ENCODE measurements around the gene LOXL3. TPM values are rescaled to one million over a fixed set of nuclear protein-coding genes. Genes with fewer than 3 reads are reported as not detected.

LOXL3 gene
- total RNA-seq, 1 donor from 2014 or later: 24.2 TPM

DNA sequence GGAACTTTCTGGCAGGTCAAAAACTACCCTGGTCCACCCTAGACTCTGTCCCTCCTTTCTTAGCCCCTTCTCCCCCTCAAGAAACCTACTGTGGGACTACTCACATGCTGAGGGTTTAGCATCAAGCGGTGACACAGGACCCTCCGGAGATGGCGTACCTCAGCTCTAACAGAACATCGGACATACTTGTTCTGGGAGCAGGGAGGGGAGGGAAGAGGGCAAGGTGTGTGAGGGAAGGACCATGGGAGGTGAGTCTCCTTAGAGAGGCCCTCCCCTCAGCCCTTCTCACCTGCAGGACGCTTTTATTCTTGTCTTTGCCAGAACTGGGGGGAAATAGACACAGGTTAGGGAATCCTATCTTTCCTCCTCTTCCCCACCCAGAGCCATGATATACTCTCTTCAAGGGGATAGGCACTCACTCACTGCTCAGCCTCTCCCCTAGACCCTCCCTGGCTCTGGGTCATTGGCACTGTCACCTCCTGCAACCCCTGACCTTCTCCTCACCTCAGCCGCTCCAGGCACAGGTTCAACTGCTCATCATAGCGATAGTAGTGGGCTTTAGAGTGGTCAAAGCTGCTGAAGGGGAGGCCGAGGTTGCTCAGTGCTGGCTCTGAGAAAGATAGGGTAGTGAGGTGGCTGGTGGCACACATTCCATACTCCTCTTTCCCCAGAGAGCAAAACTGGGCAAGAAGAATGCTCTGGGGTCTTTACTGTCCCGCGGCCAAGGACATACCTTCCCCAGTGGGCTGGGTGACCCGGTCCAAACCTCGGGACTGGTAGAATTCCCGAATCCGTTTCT is 48.1 kb downstream of the LOXL3 start:
- Histone ChIP-seq H3K4me3 (no peak overlapping the region), H3F3A (ENCODE audit: low read depth) (peaks cover 41% of the 10 kb centered on the region), H3K27ac (no peak overlapping the region), H3K79me2 (ENCODE audit: low read depth) (peaks cover 13% of the 10 kb centered on the region), H3K9ac (no peak overlapping the region), H2AFZ (replicated peaks) (no peak overlapping the region), H3K9me3 (ENCODE audit: low read depth) (no peaks in the 10 kb centered on the region), H3K4me2 (no peak overlapping the region), H3K27me3 (peaks cover 82% of the 10 kb centered on the region), H3K36me3 (no peaks in the 10 kb centered on the region), H3K4me1 (peaks cover 22% of the 10 kb centered on the region), H4K20me1 (ENCODE audit: low read depth) (peaks cover 11% of the 10 kb centered on the region)
- Mint-ChIP-seq H3K9me3 (peaks cover 4% of the 10 kb centered on the region), H3K27ac (no peak overlapping the region), H3K4me1 (peaks cover 40% of the 10 kb centered on the region), H3K27me3 (ENCODE audit: insufficient read depth, low read depth) (peaks cover 70% of the 10 kb centered on the region), H3K4me3 (peak overlapping the region; percentile 49), H3K36me3 (peaks cover 21% of the 10 kb centered on the region)
- no peak for TF ChIP-seq CTCF (IDR thresholded peaks at IDR 0.05)
- TF ChIP-seq EZH2phosphoT487 (IDR thresholded peaks at IDR 0.05): no peak
- TF ChIP-seq EZH2 (IDR thresholded peaks at IDR 0.05): no peak
- no peak for DNase-seq (ENCODE audit: low spot score)

GRCh38 chr2:74504591-74504990 is 49.2 kb downstream of the LOXL3 start:
- Histone ChIP-seq H3K9ac (no peak overlapping the region), H3K4me3 (no peak overlapping the region), H3K27me3 (peaks cover 82% of the 10 kb centered on the region), H3K79me2 (ENCODE audit: low read depth) (peaks cover 13% of the 10 kb centered on the region), H3K27ac (no peak overlapping the region), H3K36me3 (no peaks in the 10 kb centered on the region), H4K20me1 (ENCODE audit: low read depth) (peaks cover 21% of the 10 kb centered on the region), H3K4me2 (no peak overlapping the region), H2AFZ (replicated peaks) (no peak overlapping the region), H3K4me1 (peaks cover 23% of the 10 kb centered on the region), H3K9me3 (ENCODE audit: low read depth) (no peaks in the 10 kb centered on the region), H3F3A (ENCODE audit: low read depth) (peaks cover 45% of the 10 kb centered on the region)
- Mint-ChIP-seq H3K4me3 (peak overlapping the region; percentile 25), H3K36me3 (peaks cover 21% of the 10 kb centered on the region), H3K27me3 (ENCODE audit: insufficient read depth, low read depth) (peaks cover 72% of the 10 kb centered on the region), H3K27ac (no peak overlapping the region), H3K9me3 (peaks cover 2% of the 10 kb centered on the region), H3K4me1 (peaks cover 44% of the 10 kb centered on the region)
- DNase-seq (ENCODE audit: low spot score): no peak
- no peak for TF ChIP-seq EZH2phosphoT487 (IDR thresholded peaks at IDR 0.05)
- TF ChIP-seq EZH2 (IDR thresholded peaks at IDR 0.05): no peak
- TF ChIP-seq CTCF (IDR thresholded peaks at IDR 0.05): no peak

DNA sequence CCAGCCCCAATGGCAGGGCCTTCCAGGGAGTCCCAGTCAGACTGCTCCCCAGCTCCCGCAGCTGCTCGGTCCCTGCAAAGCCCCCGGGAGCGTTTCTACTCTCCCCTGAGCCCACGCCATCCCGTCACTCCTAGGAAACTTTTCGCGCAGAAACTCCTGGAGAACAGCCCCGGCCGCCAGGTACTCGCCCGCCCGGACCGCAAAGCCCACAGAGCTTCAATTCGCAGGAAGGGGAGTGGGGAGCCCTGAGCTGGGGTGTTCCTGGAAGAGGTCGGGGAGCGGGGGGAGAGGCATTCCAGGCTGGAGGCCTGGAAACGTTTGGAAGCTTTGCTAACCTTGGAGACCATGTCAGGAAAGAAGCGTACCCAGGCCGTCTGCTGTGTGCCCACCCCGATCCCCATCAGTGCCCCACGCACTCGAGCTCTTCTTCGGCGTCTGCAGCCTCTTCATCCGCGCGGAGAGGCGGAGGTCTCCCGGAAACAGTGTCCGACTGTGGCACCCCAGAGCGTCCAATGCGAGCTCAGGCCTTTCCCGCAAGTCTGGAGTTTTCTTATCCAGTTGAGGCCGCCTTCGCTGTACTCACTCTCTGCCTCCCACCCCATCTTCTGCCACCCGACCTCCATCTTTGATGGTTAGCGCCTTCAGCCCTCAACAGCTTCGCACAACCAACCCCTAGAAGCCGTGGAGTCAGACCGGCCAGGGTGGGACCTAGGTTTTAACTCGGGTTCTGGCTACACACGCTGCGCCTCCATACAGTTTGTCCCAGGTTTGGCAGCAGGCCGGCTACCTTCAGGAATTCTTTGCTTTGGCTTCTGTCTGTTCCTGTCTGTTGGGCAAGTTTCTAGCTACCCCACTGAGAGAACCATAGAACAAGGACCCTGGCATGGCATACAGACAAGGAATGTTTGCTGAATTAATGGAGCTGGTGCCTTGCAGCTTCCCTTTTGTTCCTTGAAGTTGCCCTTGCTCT is 50.0 kb downstream of the LOXL3 start:
- H3K4me2 ChIP-seq: peak overlapping the region; percentile 85
- H3K4me1 Mint-ChIP-seq: peaks cover 48% of the 10 kb centered on the region
- no peak overlapping the region for H3K27ac Mint-ChIP-seq

More for the DNA sequence above, 50.0 kb downstream of the LOXL3 start:
- Histone ChIP-seq H3K27ac (no peak overlapping the region), H3K9ac (no peak overlapping the region), H4K20me1 (ENCODE audit: low read depth) (peaks cover 29% of the 10 kb centered on the region), H3K4me3 (peak overlapping the region; percentile 46), H2AFZ (replicated peaks) (peak overlapping the region; percentile 67), H3K4me1 (peaks cover 31% of the 10 kb centered on the region), H3K36me3 (no peaks in the 10 kb centered on the region), H3K79me2 (ENCODE audit: low read depth) (peaks cover 13% of the 10 kb centered on the region), H3K27me3 (peaks cover 82% of the 10 kb centered on the region), H3K9me3 (ENCODE audit: low read depth) (no peaks in the 10 kb centered on the region), H3F3A (ENCODE audit: low read depth) (peaks cover 44% of the 10 kb centered on the region)
- peak overlapping the region; percentile 80 for H3K4me3 Mint-ChIP-seq
- no peak for TF ChIP-seq CTCF (IDR thresholded peaks at IDR 0.05)
- no peak for TF ChIP-seq EZH2phosphoT487 (IDR thresholded peaks at IDR 0.05)
- TF ChIP-seq EZH2 (IDR thresholded peaks at IDR 0.05): no peak
- peaks cover 75% of the 10 kb centered on the region for H3K27me3 Mint-ChIP-seq (ENCODE audit: insufficient read depth, low read depth)
- peaks cover 2% of the 10 kb centered on the region for H3K9me3 Mint-ChIP-seq
- peaks cover 21% of the 10 kb centered on the region for H3K36me3 Mint-ChIP-seq
- DNase-seq (ENCODE audit: low spot score): no peak
